ENCODE measurements around the gene MAP1LC3B2.

GRCh38 chr12:116547955-116548501, 11.2 kb upstream of the MAP1LC3B2 start:
- TF ChIP-seq, protein P1, sequence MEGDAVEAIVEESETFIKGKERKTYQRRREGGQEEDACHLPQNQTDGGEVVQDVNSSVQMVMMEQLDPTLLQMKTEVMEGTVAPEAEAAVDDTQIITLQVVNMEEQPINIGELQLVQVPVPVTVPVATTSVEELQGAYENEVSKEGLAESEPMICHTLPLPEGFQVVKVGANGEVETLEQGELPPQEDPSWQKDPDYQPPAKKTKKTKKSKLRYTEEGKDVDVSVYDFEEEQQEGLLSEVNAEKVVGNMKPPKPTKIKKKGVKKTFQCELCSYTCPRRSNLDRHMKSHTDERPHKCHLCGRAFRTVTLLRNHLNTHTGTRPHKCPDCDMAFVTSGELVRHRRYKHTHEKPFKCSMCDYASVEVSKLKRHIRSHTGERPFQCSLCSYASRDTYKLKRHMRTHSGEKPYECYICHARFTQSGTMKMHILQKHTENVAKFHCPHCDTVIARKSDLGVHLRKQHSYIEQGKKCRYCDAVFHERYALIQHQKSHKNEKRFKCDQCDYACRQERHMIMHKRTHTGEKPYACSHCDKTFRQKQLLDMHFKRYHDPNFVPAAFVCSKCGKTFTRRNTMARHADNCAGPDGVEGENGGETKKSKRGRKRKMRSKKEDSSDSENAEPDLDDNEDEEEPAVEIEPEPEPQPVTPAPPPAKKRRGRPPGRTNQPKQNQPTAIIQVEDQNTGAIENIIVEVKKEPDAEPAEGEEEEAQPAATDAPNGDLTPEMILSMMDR (IDR thresholded peaks at IDR 0.05), result no peak
- TF ChIP-seq POLR2AphosphoS5 (IDR thresholded peaks at IDR 0.05), result no peak
- no peak for TF ChIP-seq EP300 (IDR thresholded peaks at IDR 0.05)

Data from gastroesophageal sphincter (tissue), 3 donors.